Ovary (tissue), 3 donors: Measurements from ENCODE around the gene PTGR2.

ENCODE experiments used
- CTCF ChIP-seq, 3 donors: fragments of 450-650 bp in 2 of 3; fragments of 200-600 bp in 1 of 3; IDR thresholded peaks; one replicate each; pipeline versions ENCODE4 v1.5.1 to v1.8.0; 2016 to 2022; ENCODE audit warnings: antibody characterized with exemption in 3 of 3, mild to moderate bottlenecking in 1 of 3
- POLR2A ChIP-seq: fragments of 450-650 bp; IDR thresholded peaks from one replicate; pipeline ENCODE4 v1.6.1; 2017; ENCODE audit warnings: antibody characterized with exemption, mild to moderate bottlenecking, moderate library complexity
- donor health status: DM: no; HTN: no; CAD: no.

- TF ChIP-seq CTCF (IDR thresholded peaks at IDR 0.05) (no peak), POLR2A (no peak)
Measured at GRCh38 chr14:73833034-73833433, 18.6 kb upstream of the PTGR2 start.
